Activated T-cell treated with anti-CD3 and anti-CD28 coated beads for 4 hours (primary cell): Measurements from ENCODE around the gene KIAA1210.
"Not testable (repeated sequence)": the region's sequence is repeated elsewhere in the genome, so short reads cannot be mapped to it uniquely, and the experiment has no call there.

Experiments used
- DNase-seq: peaks from one replicate; pipeline ENCODE4 v3.0.0-alpha.2; 2020

KIAA1210 gene

GRCh38 chrX:119029656-119030055 lies 98.0 kb downstream of the KIAA1210 start:
- not testable (repeated sequence) for DNase-seq

DNA sequence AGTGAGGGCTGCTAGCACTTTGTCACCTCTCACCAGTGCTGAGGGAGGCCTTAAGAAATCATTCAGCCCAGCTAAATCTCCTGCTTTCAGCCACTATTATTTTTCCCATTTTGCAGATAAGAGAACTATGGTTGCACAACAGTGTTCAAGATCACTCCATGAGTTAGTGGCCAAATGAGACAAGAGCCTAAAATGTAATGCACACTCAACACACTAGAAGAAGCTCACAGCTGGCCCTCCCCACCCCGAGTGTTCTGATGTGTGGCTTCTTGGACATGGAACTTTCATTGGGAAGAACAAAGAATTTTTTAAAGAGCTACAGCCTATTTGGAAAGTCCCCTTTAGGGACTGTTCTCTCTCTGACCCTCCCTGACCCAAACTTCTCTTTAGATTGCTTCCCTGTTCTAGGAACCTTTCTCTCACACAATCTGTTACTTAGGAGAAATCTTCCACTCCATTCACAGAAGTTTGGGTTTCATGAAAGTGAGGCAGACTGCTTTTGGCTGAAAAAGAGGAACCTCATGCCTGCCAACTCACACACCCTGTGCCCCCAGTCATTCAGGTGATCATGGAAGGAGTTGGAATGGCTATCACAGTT lies 98.8 kb downstream of the KIAA1210 start:
- DNase-seq: no peak
